ENCODE results near the gene ZNF512B.

DNA sequence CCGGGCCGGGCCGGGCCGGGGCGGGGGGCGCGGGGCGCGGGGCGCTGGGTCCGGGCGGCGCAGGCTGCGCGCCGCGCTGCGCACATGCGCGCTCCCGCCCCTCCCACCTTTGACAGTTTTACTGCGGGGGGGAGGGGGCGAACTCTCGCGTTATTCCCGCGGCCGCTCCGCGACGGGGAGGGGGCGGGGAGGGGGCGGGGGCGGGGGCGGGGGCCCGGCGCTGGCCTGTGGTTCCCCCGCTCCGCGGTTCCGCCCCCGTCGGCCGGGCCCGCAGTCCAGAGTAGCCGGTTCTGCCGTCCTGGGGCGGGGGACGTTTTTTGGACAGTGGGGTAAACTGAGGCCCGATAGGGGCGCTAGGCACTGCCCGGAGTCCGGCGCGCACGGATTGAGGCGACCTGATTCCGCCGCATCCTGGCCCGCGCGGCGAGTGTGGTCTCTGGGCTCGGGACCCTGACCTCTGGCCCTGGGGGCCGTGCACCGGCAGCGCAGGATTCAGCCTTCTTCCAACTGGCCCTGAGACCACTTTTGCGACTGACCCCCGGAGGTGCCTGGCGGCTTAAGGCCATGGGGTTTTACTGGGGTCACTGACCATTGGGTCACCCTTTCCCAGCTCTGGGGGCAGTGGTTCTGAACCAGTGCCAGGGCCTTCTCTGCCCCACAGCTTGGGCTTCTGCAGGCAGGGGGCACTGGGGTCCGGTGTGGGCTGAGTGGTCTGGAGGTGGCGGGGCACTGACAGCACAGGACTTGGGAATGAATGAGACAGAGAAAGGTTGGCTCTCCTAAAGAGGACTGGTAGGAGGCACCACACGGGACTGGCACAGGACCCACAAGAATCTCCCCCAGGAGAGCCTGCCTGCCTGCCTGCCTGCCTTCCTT lies at the start of gene ZNF512B:
- TF ChIP-seq CTCF (conservative IDR thresholded peaks at IDR 0.05) (no peak), ZFX (IDR thresholded peaks at IDR 0.05) (no peak)

Measured in C4-2B (cell line).